H1 (cell line): ENCODE measurements around the gene C17orf114.

Experiments used
- CREB1 ChIP-seq: IDR thresholded peaks from 2 replicates; pipeline ENCODE4 v1.6.1; 2012; ENCODE audit warnings: inconsistent platforms
- CTCF ChIP-seq, 3 experiments: IDR thresholded peaks; 1 replicate in 2 of 3; 2 replicates in 1 of 3; pipeline versions ENCODE4 v1.5.1 to v1.6.1; 2011; ENCODE audit warnings: low read length in 3 of 3, mild to moderate bottlenecking in 3 of 3, inconsistent platforms in 2 of 3, low read depth in 1 of 3, moderate library complexity in 1 of 3; ENCODE audit not compliant: insufficient read depth in 1 of 3; ENCODE audit errors: control extremely low read depth in 1 of 3
- EZH2 ChIP-seq: fragments of 200-600 bp; sonication (generic); IDR thresholded peaks from 2 replicates; pipeline ENCODE4 v1.7.1; 2012; ENCODE audit warnings: low read depth, mild to moderate bottlenecking, moderate library complexity, low read length, inconsistent platforms; ENCODE audit not compliant: severe bottlenecking
- MAFK ChIP-seq: IDR thresholded peaks from 2 replicates; pipeline ENCODE4 v1.6.1; 2012; ENCODE audit warnings: low read depth, mild to moderate bottlenecking, improper control_type of control experiment, low read length
- POLR2A ChIP-seq, 2 experiments: IDR thresholded peaks; 1 replicate in 1 of 2; 2 replicates in 1 of 2; pipeline ENCODE4 v1.6.1; 2011; ENCODE audit warnings: low read depth in 2 of 2, low read length in 2 of 2, mild to moderate bottlenecking in 2 of 2; ENCODE audit errors: control extremely low read depth in 1 of 2
- POLR2AphosphoS5 ChIP-seq: IDR thresholded peaks from 2 replicates; pipeline ENCODE4 v1.6.1; 2011; ENCODE audit warnings: low read depth, low read length

- no peak for TF ChIP-seq CREB1
- no peak for TF ChIP-seq EZH2
- peak in 1 of 2 experiments; percentile 70; a peak in 2 of 3 replicates for TF ChIP-seq POLR2A (IDR thresholded peaks at IDR 0.05; ENCODE audit: control extremely low read depth in 1 of 2, low read depth in 2 of 2, low read length in 2 of 2)
- no peak for TF ChIP-seq CTCF (IDR thresholded peaks at IDR 0.05; ENCODE audit: control extremely low read depth in 1 of 3, insufficient read depth in 1 of 3, low read depth in 1 of 3, low read length in 3 of 3)
- no peak for TF ChIP-seq POLR2AphosphoS5
- no peak for TF ChIP-seq MAFK
Measured at GRCh38 chr17:4806777-4807604, 4.9 kb upstream of the C17orf114 start, which contains the start of gene PLD2.
